Measurements from ENCODE around the gene GAS6. TPM values are rescaled to one million over a fixed set of nuclear protein-coding genes. Genes with fewer than 3 reads are reported as not detected.

Gene GAS6
- total RNA-seq, 1 experiment from 2014 or later: 93.8 TPM

- DNase-seq: no peak
- intact Hi-C loops (cut with micrococcal nuclease; ENCODE audit: unreplicated experiment): no loop called here
- POLR2A ChIA-PET (ENCODE audit: unreplicated experiment): no interaction called here
- H3K36me3 ChIP-seq (ENCODE audit: low read depth): no peaks in the 10 kb centered on the region
- H4K20me1 ChIP-seq (ENCODE audit: insufficient read depth): no peaks in the 10 kb centered on the region
- H3F3A ChIP-seq (ENCODE audit: insufficient read depth, low read depth): 0 out of 2 replicates have a peak, but pooled peaks cover 2% of the 10 kb centered on the region
- no peak overlapping the region for H3K4me2 ChIP-seq
- no peaks in the 10 kb centered on the region for H3K9me2 ChIP-seq (ENCODE audit: insufficient read depth)
- H3K9me3 ChIP-seq (ENCODE audit: insufficient read depth, low read depth): 0 out of 2 replicates have a peak, but pooled peaks cover 4% of the 10 kb centered on the region
- no peaks in the 10 kb centered on the region for H3K4me1 ChIP-seq (replicated peaks; ENCODE audit: insufficient read depth)
- no peak overlapping the region for H3K27ac ChIP-seq
- H2AFZ ChIP-seq: no peak overlapping the region
- H3K79me2 ChIP-seq (ENCODE audit: low read depth): no peaks in the 10 kb centered on the region
- peaks cover 65% of the 10 kb centered on the region for H3K27me3 ChIP-seq (ENCODE audit: insufficient read depth, low read depth)
- CTCF ChIA-PET: no interaction called here
- no TSS peak for BruUV-seq (replicated peaks)
- H3K4me3 ChIP-seq: no peak overlapping the region
- TF ChIP-seq EZH2 (IDR thresholded peaks at IDR 0.05; ENCODE audit: low read depth): no peak
- TF ChIP-seq CTCF (conservative IDR thresholded peaks at IDR 0.05): no peak
These were observed 59.0 kb downstream of the GAS6 start for GRCh38 chr13:113804703-113805430.

GRCh38 chr13:113804017-113804702 is 59.7 kb downstream of the GAS6 start:
- no peak for DNase-seq
- BruUV-seq (replicated peaks): no TSS peak
- H3K27ac ChIP-seq: no peak overlapping the region
- H3K79me2 ChIP-seq (ENCODE audit: low read depth): no peaks in the 10 kb centered on the region
- H3K27me3 ChIP-seq (ENCODE audit: insufficient read depth, low read depth): peaks cover 69% of the 10 kb centered on the region
- no peaks in the 10 kb centered on the region for H3K4me1 ChIP-seq (replicated peaks; ENCODE audit: insufficient read depth)
- CTCF ChIA-PET: no interaction called here
- no peak overlapping the region for H3K4me2 ChIP-seq
- POLR2A ChIA-PET (ENCODE audit: unreplicated experiment): no interaction called here
- H3F3A ChIP-seq (ENCODE audit: insufficient read depth, low read depth): no peaks in the 10 kb centered on the region
- H2AFZ ChIP-seq: no peak overlapping the region
- no peaks in the 10 kb centered on the region for H3K9me2 ChIP-seq (ENCODE audit: insufficient read depth)
- TF ChIP-seq EZH2 (IDR thresholded peaks at IDR 0.05; ENCODE audit: low read depth) (no peak), CTCF (conservative IDR thresholded peaks at IDR 0.05) (no peak)
- H4K20me1 ChIP-seq (ENCODE audit: insufficient read depth): no peaks in the 10 kb centered on the region
- H3K4me3 ChIP-seq: no peak overlapping the region
- 0 out of 2 replicates have a peak, but pooled peaks cover 4% of the 10 kb centered on the region for H3K9me3 ChIP-seq (ENCODE audit: insufficient read depth, low read depth)
- no peaks in the 10 kb centered on the region for H3K36me3 ChIP-seq (ENCODE audit: low read depth)
- intact Hi-C loops (cut with micrococcal nuclease; ENCODE audit: unreplicated experiment): no loop called here

- no TSS peak for BruUV-seq (replicated peaks)
- Histone ChIP-seq H3K9me3 (ENCODE audit: insufficient read depth, low read depth) (0 out of 2 replicates have a peak, but pooled peaks cover 4% of the 10 kb centered on the region), H3K4me1 (replicated peaks; ENCODE audit: insufficient read depth) (no peaks in the 10 kb centered on the region), H3K4me3 (no peak overlapping the region), H3F3A (ENCODE audit: insufficient read depth, low read depth) (no peaks in the 10 kb centered on the region), H3K4me2 (no peak overlapping the region), H3K36me3 (ENCODE audit: low read depth) (no peaks in the 10 kb centered on the region), H3K9me2 (ENCODE audit: insufficient read depth) (no peaks in the 10 kb centered on the region), H3K27me3 (ENCODE audit: insufficient read depth, low read depth) (peaks cover 69% of the 10 kb centered on the region), H3K27ac (no peak overlapping the region), H2AFZ (no peak overlapping the region), H3K79me2 (ENCODE audit: low read depth) (no peaks in the 10 kb centered on the region), H4K20me1 (ENCODE audit: insufficient read depth) (no peaks in the 10 kb centered on the region)
- DNase-seq: no peak
- intact Hi-C loops (cut with micrococcal nuclease; ENCODE audit: unreplicated experiment): no loop called here
- TF ChIP-seq CTCF (conservative IDR thresholded peaks at IDR 0.05) (no peak), EZH2 (IDR thresholded peaks at IDR 0.05; ENCODE audit: low read depth) (no peak)
- CTCF ChIA-PET: no interaction called here
- POLR2A ChIA-PET (ENCODE audit: unreplicated experiment): no interaction called here
These were observed 60.4 kb downstream of the GAS6 start for GRCh38 chr13:113803409-113804016.

Measured in PC-9 (cell line).